ENCODE data around the gene MYCN.

Gene MYCN

DNA sequence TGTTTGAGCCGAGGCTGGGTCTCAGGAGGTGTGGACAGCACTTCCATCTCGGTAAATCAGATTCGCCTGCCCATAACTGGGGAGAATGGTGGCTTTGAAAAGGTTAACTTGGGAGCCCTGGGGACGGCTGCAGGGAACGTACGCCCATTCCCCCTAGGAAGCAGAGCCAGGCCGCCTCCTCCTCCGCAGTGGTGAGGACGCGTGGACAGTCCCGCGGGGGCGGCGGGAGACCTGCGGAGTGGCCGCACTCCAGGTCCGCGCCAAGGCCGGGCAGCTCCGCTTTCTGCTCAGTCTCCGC is 845 bp upstream of the MYCN start:
- no peak for TF ChIP-seq CTCF (IDR thresholded peaks at IDR 0.05)
- H3K4me1 ChIP-seq: peaks cover 8% of the 10 kb centered on the region
- H2AFZ ChIP-seq: peak overlapping the region; percentile 67
- H3K4me2 ChIP-seq (ENCODE audit: low read length): peak overlapping the region; percentile 94
- no peaks in the 10 kb centered on the region for H3K36me3 ChIP-seq (ENCODE audit: control insufficient read depth, insufficient read depth, low read length)
- H3K79me2 ChIP-seq: no peaks in the 10 kb centered on the region
- peak overlapping the region; percentile 48 for H3K4me3 ChIP-seq (ENCODE audit: low read depth, low read length)
- H3K27me3 ChIP-seq (ENCODE audit: control insufficient read depth, insufficient read depth, low read length): peaks cover 4% of the 10 kb centered on the region
- H3K9ac ChIP-seq: no peak overlapping the region
- H3K9me3 ChIP-seq (ENCODE audit: control insufficient read depth, low read length): no peaks in the 10 kb centered on the region
- no peak overlapping the region for H3K27ac ChIP-seq

DNA sequence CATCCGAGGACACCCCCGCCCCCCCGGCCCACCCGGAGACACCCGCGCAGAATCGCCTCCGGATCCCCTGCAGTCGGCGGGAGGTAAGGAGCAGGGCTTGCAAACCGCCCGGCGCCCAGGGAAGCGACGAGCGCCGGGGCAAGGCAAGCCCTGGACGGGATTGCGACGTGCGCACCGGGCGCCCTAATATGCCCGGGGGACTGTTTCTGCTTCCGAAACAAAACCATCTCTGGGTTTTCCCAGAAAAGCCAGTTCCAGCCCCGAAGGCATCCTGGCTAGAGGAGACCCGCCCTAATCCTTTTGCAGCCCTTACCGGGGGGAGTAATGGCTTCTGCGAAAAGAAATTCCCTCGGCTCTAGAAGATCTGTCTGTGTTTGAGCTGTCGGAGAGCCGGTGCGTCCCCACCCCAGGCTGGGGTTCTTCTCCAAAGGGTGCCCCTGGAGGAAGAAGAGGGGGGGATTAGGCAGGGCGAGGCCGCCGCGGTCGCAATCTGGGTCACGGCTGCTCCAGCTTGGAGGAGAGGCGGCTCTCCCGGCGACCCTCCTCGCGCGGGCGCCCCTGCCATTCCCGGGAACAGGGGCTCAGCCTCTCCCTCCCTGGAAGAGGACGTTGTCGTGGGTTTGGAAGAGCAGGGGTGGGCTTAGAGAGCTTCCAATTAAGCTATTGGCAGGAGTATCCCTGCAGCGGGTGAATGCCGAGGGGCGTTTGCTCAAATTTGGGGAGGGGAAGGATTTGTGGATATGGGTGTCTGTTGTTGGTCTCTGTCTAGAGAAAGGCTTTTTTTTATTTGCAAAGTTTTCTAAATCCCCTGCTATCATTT is 521 bp downstream of the MYCN start:
- Histone ChIP-seq H3K9ac (no peak overlapping the region), H3K4me2 (ENCODE audit: low read length) (peak overlapping the region; percentile 94), H3K36me3 (ENCODE audit: control insufficient read depth, insufficient read depth, low read length) (no peaks in the 10 kb centered on the region), H3K79me2 (no peaks in the 10 kb centered on the region), H3K27me3 (ENCODE audit: control insufficient read depth, insufficient read depth, low read length) (peaks cover 4% of the 10 kb centered on the region), H3K27ac (no peak overlapping the region), H3K4me1 (peaks cover 8% of the 10 kb centered on the region), H3K9me3 (ENCODE audit: control insufficient read depth, low read length) (no peaks in the 10 kb centered on the region), H3K4me3 (ENCODE audit: low read depth, low read length) (peak overlapping the region; percentile 31), H2AFZ (no peak overlapping the region)
- no peak for TF ChIP-seq CTCF (IDR thresholded peaks at IDR 0.05)

DNA sequence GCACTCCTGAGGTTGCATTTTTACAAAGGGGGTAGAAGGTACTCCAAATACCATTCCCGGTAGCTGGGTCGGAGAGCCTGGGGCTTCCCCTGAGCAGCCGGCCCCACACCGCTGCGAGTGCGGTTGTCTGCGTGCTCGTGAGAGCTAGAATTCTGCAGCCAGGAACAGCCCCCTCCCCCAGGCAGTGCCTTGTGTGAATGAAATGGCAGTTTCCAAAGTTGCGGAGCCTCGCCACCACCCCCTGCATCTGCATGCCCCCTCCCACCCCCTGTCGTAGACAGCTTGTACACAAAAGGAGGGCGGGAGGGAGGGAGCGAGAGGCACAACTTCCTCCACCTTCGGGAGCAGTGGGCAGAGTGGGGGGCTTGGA is 1.1 kb downstream of the MYCN start:
- Histone ChIP-seq H3K27me3 (ENCODE audit: control insufficient read depth, insufficient read depth, low read length) (peaks cover 4% of the 10 kb centered on the region), H3K4me1 (peaks cover 8% of the 10 kb centered on the region), H3K36me3 (ENCODE audit: control insufficient read depth, insufficient read depth, low read length) (no peaks in the 10 kb centered on the region), H3K4me3 (ENCODE audit: low read depth, low read length) (no peak overlapping the region), H3K4me2 (ENCODE audit: low read length) (peak overlapping the region; percentile 94), H3K79me2 (no peaks in the 10 kb centered on the region), H3K9me3 (ENCODE audit: control insufficient read depth, low read length) (no peaks in the 10 kb centered on the region), H2AFZ (no peak overlapping the region), H3K27ac (no peak overlapping the region), H3K9ac (no peak overlapping the region)
- no peak for TF ChIP-seq CTCF (IDR thresholded peaks at IDR 0.05)

DNA sequence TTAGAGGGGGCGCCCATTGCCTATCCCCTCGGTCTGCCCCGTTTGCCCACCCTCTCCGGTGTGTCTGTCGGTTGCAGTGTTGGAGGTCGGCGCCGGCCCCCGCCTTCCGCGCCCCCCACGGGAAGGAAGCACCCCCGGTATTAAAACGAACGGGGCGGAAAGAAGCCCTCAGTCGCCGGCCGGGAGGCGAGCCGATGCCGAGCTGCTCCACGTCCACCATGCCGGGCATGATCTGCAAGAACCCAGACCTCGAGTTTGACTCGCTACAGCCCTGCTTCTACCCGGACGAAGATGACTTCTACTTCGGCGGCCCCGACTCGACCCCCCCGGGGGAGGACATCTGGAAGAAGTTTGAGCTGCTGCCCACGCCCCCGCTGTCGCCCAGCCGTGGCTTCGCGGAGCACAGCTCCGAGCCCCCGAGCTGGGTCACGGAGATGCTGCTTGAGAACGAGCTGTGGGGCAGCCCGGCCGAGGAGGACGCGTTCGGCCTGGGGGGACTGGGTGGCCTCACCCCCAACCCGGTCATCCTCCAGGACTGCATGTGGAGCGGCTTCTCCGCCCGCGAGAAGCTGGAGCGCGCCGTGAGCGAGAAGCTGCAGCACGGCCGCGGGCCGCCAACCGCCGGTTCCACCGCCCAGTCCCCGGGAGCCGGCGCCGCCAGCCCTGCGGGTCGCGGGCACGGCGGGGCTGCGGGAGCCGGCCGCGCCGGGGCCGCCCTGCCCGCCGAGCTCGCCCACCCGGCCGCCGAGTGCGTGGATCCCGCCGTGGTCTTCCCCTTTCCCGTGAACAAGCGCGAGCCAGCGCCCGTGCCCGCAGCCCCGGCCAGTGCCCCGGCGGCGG is 1.7 kb downstream of the MYCN start:
- Histone ChIP-seq H3K27ac (no peak overlapping the region), H3K79me2 (no peaks in the 10 kb centered on the region), H3K4me3 (ENCODE audit: low read depth, low read length) (peak overlapping the region; percentile 54), H3K4me2 (ENCODE audit: low read length) (peak overlapping the region; percentile 94), H3K4me1 (peaks cover 8% of the 10 kb centered on the region), H3K27me3 (ENCODE audit: control insufficient read depth, insufficient read depth, low read length) (peaks cover 4% of the 10 kb centered on the region), H3K9ac (no peak overlapping the region), H3K36me3 (ENCODE audit: control insufficient read depth, insufficient read depth, low read length) (no peaks in the 10 kb centered on the region), H3K9me3 (ENCODE audit: control insufficient read depth, low read length) (no peaks in the 10 kb centered on the region), H2AFZ (peak overlapping the region; percentile 64)
- TF ChIP-seq CTCF (IDR thresholded peaks at IDR 0.05): no peak

Data from parathyroid adenoma (tissue), 2 donors.